Mesenchymal stem cell (in vitro differentiated cells and primary cell): ENCODE results near the gene TAS1R1.

Source experiments
- DNase-seq: peaks from one replicate; pipeline ENCODE4 v3.0.0-alpha.2; 2013
- H2AFZ ChIP-seq: one replicate; pipeline ENCODE4 v1.6.1; 2013; ENCODE audit warnings: low read depth, mild to moderate bottlenecking, control low read depth, inconsistent platforms, low read length, moderate library complexity
- H2AK5ac ChIP-seq: 2 replicates; pipeline ENCODE4 v1.6.1; 2013; ENCODE audit warnings: low read length, moderate library complexity, mild to moderate bottlenecking, inconsistent platforms; ENCODE audit not compliant: severe bottlenecking
- H2BK120ac ChIP-seq: one replicate; pipeline ENCODE4 v1.6.1; 2013; ENCODE audit warnings: low read depth, mild to moderate bottlenecking, inconsistent platforms, low read length, moderate library complexity
- H2BK12ac ChIP-seq, 2 experiments: one replicate each; pipeline ENCODE4 v1.6.1; 2013; ENCODE audit warnings: inconsistent platforms in 2 of 2, low read length in 2 of 2, mild to moderate bottlenecking in 2 of 2, moderate library complexity in 2 of 2, control low read depth in 1 of 2
- H2BK15ac ChIP-seq: one replicate; pipeline ENCODE4 v1.6.1; 2013; ENCODE audit warnings: mild to moderate bottlenecking, low read depth, inconsistent platforms; ENCODE audit not compliant: poor library complexity, severe bottlenecking
- H2BK5ac ChIP-seq: 2 replicates; pipeline ENCODE4 v1.6.1; 2013; ENCODE audit warnings: low read depth, mild to moderate bottlenecking, low read length, control low read depth, inconsistent platforms; ENCODE audit not compliant: poor library complexity, severe bottlenecking
- H3K14ac ChIP-seq, 2 experiments: one replicate each; pipeline ENCODE4 v1.6.1; 2013; ENCODE audit warnings: inconsistent platforms in 2 of 2, low read length in 2 of 2, control low read depth in 1 of 2, mild to moderate bottlenecking in 1 of 2, moderate library complexity in 1 of 2
- H3K18ac ChIP-seq, 2 experiments: one replicate each; pipeline ENCODE4 v1.6.1; 2013; ENCODE audit warnings: inconsistent platforms in 2 of 2, low read length in 2 of 2, control low read depth in 1 of 2, low read depth in 1 of 2, mild to moderate bottlenecking in 1 of 2
- H3K23ac ChIP-seq, 2 experiments: one replicate each; pipeline ENCODE4 v1.6.1; 2013; ENCODE audit warnings: inconsistent platforms in 2 of 2, low read length in 2 of 2, mild to moderate bottlenecking in 2 of 2, moderate library complexity in 2 of 2, control low read depth in 1 of 2
- H3K27ac ChIP-seq: 2 replicates; pipeline ENCODE4 v1.5.1; 2013; ENCODE audit warnings: mild to moderate bottlenecking, moderate library complexity, low read length, control low read depth, inconsistent platforms; ENCODE audit not compliant: poor library complexity, severe bottlenecking
- H3K27me3 ChIP-seq, 2 experiments: 2 replicates each; pipeline versions ENCODE4 v1.6.1 to v1.7.0; 2013; ENCODE audit warnings: low read length in 2 of 2, mild to moderate bottlenecking in 2 of 2, moderate library complexity in 2 of 2, control low read depth in 1 of 2, inconsistent platforms in 1 of 2; ENCODE audit not compliant: control insufficient read depth in 1 of 2, insufficient read depth in 1 of 2
- H3K36me3 ChIP-seq, 2 experiments: 2 replicates each; pipeline versions ENCODE4 v1.6.1 to v1.7.0; 2013; ENCODE audit warnings: low read length in 2 of 2, control low read depth in 1 of 2, inconsistent platforms in 1 of 2, low read depth in 1 of 2, mild to moderate bottlenecking in 1 of 2; ENCODE audit not compliant: insufficient read depth in 2 of 2, control insufficient read depth in 1 of 2
- H3K4ac ChIP-seq, 2 experiments: one replicate each; pipeline ENCODE4 v1.6.1; 2013; ENCODE audit warnings: inconsistent platforms in 2 of 2, low read length in 2 of 2, mild to moderate bottlenecking in 2 of 2, moderate library complexity in 2 of 2, control low read depth in 1 of 2, low read depth in 1 of 2
- H3K4me1 ChIP-seq: 2 replicates; pipeline ENCODE4 v1.6.1; 2013; ENCODE audit warnings: low read depth, low read length, control low read depth; ENCODE audit not compliant: control insufficient read depth, insufficient read depth
- H3K4me2 ChIP-seq: 2 replicates; pipeline ENCODE4 v1.6.1; 2013; ENCODE audit warnings: low read length, mild to moderate bottlenecking, inconsistent platforms; ENCODE audit not compliant: poor library complexity, severe bottlenecking
- H3K4me3 ChIP-seq, 2 experiments: 2 replicates each; pipeline versions ENCODE4 v1.5.1 to v1.7.0; 2013; ENCODE audit warnings: low read length in 2 of 2, mild to moderate bottlenecking in 2 of 2, control low read depth in 1 of 2, low read depth in 1 of 2; ENCODE audit not compliant: insufficient read depth in 1 of 2
- H3K79me1 ChIP-seq: replicated peaks from 2 replicates; pipeline ENCODE4 v1.6.1; 2013; ENCODE audit warnings: mild to moderate bottlenecking, control low read depth, low read length, inconsistent platforms; ENCODE audit not compliant: poor library complexity, severe bottlenecking
- H3K9ac ChIP-seq: 2 replicates; pipeline ENCODE4 v1.7.0; 2013; ENCODE audit warnings: mild to moderate bottlenecking, low read length, moderate library complexity
- H3K9me3 ChIP-seq: 2 replicates; pipeline ENCODE4 v1.7.0; 2013; ENCODE audit warnings: mild to moderate bottlenecking, low read length; ENCODE audit not compliant: control insufficient read depth
- H4K8ac ChIP-seq: one replicate; pipeline ENCODE4 v1.6.1; 2013; ENCODE audit warnings: inconsistent platforms, mild to moderate bottlenecking, low read length, moderate library complexity
- H4K91ac ChIP-seq: one replicate; pipeline ENCODE4 v1.6.1; 2013; ENCODE audit warnings: mild to moderate bottlenecking, low read length, inconsistent platforms
- WGBS: methylation state at CpG from one replicate; pipeline ENCODE4 v1.1.7; 2013; ENCODE audit warnings: mixed read lengths; 5-methylcytosine and 5-hydroxymethylcytosine counted together

The TAS1R1 gene

GRCh38 chr1:6515771-6516170 is 39.3 kb upstream of the TAS1R1 start:
- H4K91ac ChIP-seq: no peak overlapping the region
- no peak overlapping the region for H3K23ac ChIP-seq
- no peak overlapping the region for H2AK5ac ChIP-seq
- no peak overlapping the region for H2BK120ac ChIP-seq
- H4K8ac ChIP-seq: peak overlapping the region; percentile 7
- no peak overlapping the region for H3K4me2 ChIP-seq
- peaks cover 0 to 1% of the 10 kb centered on the region in 2 experiments for H3K36me3 ChIP-seq
- 79% methylated on average over 3 of the region's 4 CpGs for WGBS
- H2BK15ac ChIP-seq: no peak overlapping the region
- H3K9ac ChIP-seq: no peak overlapping the region
- H3K27ac ChIP-seq: no peak overlapping the region
- H3K18ac ChIP-seq: no peak overlapping the region
- peak overlapping the region in 1 of 2 experiments; percentile 31 for H3K4ac ChIP-seq
- no peak overlapping the region for H3K4me3 ChIP-seq
- H2BK12ac ChIP-seq: no peak overlapping the region
- H2AFZ ChIP-seq: no peak overlapping the region
- no peak overlapping the region for H3K14ac ChIP-seq
- H3K4me1 ChIP-seq: peaks cover 18% of the 10 kb centered on the region
- H2BK5ac ChIP-seq: no peak overlapping the region
- DNase-seq: peak; percentile 34
- no peaks in the 10 kb centered on the region for H3K27me3 ChIP-seq
- no peaks in the 10 kb centered on the region for H3K9me3 ChIP-seq
- no peaks in the 10 kb centered on the region for H3K79me1 ChIP-seq

GRCh38 chr1:6517435-6517851 is 37.7 kb upstream of the TAS1R1 start:
- Histone ChIP-seq H4K8ac (peak overlapping the region; percentile 49), H2AK5ac (no peak overlapping the region), H2BK5ac (no peak overlapping the region), H3K23ac (no peak overlapping the region), H3K4me1 (peaks cover 19% of the 10 kb centered on the region), H3K9me3 (no peaks in the 10 kb centered on the region), H2BK15ac (no peak overlapping the region), H4K91ac (no peak overlapping the region), H3K36me3 (peaks cover 0 to 3% of the 10 kb centered on the region in 2 experiments), H2AFZ (no peak overlapping the region), H3K9ac (no peak overlapping the region), H3K27ac (no peak overlapping the region), H3K4ac (no peak overlapping the region), H3K18ac (no peak overlapping the region), H3K14ac (no peak overlapping the region), H2BK12ac (no peak overlapping the region), H3K27me3 (no peaks in the 10 kb centered on the region), H3K4me3 (no peak overlapping the region), H3K79me1 (no peaks in the 10 kb centered on the region), H3K4me2 (no peak overlapping the region), H2BK120ac (no peak overlapping the region)
- no peak for DNase-seq
- WGBS: 34% methylated on average over 5 of the region's 8 CpGs

DNA sequence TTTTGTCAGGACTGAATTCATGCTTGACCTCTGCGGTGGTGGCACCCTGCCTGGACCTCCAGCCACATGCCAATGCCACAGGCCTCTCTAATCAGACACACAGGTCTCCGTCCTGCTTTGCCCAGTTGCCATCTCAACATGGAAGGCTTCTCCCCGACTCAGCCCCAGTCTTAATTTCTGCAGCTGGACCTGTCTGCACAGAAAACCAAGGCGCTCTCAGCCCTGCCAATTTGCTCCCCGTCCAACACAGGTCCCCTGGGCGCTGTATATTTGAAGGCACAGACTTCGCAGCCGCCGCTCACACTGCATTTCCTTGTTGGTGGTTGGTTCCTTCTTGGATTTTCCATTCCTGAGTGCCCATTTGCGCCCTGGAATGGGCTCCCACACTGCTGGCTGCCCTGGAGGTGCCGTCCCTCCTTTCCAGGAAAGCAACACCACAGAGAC is 35.6 kb upstream of the TAS1R1 start:
- H3K27me3 ChIP-seq: no peaks in the 10 kb centered on the region

GRCh38 chr1:6519935-6520671 is 35.0 kb upstream of the TAS1R1 start:
- H4K8ac ChIP-seq: no peak overlapping the region
- H2BK120ac ChIP-seq: no peak overlapping the region
- H2BK12ac ChIP-seq: no peak overlapping the region
- H3K27ac ChIP-seq: peak overlapping the region; percentile 63
- H2AK5ac ChIP-seq: no peak overlapping the region
- no peak overlapping the region for H3K4ac ChIP-seq
- H3K9me3 ChIP-seq: no peaks in the 10 kb centered on the region
- H3K4me1 ChIP-seq: peaks cover 16% of the 10 kb centered on the region
- H3K4me2 ChIP-seq: no peak overlapping the region
- no peaks in the 10 kb centered on the region for H3K27me3 ChIP-seq
- DNase-seq: peak; percentile 72
- H2AFZ ChIP-seq: no peak overlapping the region
- no peak overlapping the region for H3K18ac ChIP-seq
- peaks cover 3% of the 10 kb centered on the region for H3K79me1 ChIP-seq
- H2BK5ac ChIP-seq: no peak overlapping the region
- no peak overlapping the region for H2BK15ac ChIP-seq
- 39% methylated on average over 13 of the region's 13 CpGs for WGBS
- H3K23ac ChIP-seq: no peak overlapping the region
- H3K36me3 ChIP-seq: peaks cover 8 to 9% of the 10 kb centered on the region in 2 experiments
- peak overlapping the region in 1 of 2 experiments; percentile 30 for H3K4me3 ChIP-seq
- no peak overlapping the region for H3K14ac ChIP-seq
- no peak overlapping the region for H4K91ac ChIP-seq
- H3K9ac ChIP-seq: peak overlapping the region; percentile 33

More for the DNA sequence above, 35.6 kb upstream of the TAS1R1 start:
- Histone ChIP-seq H4K8ac (no peak overlapping the region), H3K9me3 (no peaks in the 10 kb centered on the region), H2BK15ac (no peak overlapping the region), H3K14ac (no peak overlapping the region), H3K27ac (no peak overlapping the region), H2BK5ac (no peak overlapping the region), H2AK5ac (no peak overlapping the region), H2AFZ (no peak overlapping the region), H3K36me3 (peaks cover 7% of the 10 kb centered on the region in 2 experiments), H3K79me1 (peaks cover 3% of the 10 kb centered on the region), H2BK12ac (no peak overlapping the region), H3K4me3 (peak overlapping the region in 1 of 2 experiments; percentile 30), H3K4me1 (peaks cover 16% of the 10 kb centered on the region), H4K91ac (no peak overlapping the region), H3K18ac (no peak overlapping the region), H3K4ac (no peak overlapping the region), H3K4me2 (no peak overlapping the region), H3K9ac (peak overlapping the region; percentile 33), H2BK120ac (no peak overlapping the region), H3K23ac (no peak overlapping the region)
- WGBS: 80% methylated on average over 11 of the region's 11 CpGs
- DNase-seq: no peak
